Activated CD8-positive, alpha-beta memory T cell treated with anti-CD3 and anti-CD28 coated beads, Interleukin-2, amount 10 ng/mL, durations not matched to agents 7 days and 5 days (primary cell): ENCODE results near the gene EIF4A3. TPM values are rescaled to one million over a fixed set of nuclear protein-coding genes. Genes with fewer than 3 reads are reported as not detected.

ENCODE experiments used
- ATAC-seq: fragments of 150-1000 bp; cut with Tn5 transposase; one replicate; pipeline ENCODE4 v1.10.0; 2021; ENCODE audit warnings: moderate library complexity
- CTCF ChIA-PET: fragments of 350-600 bp; sonication (Branson Sonifier 250); formaldehyde crosslinking; loops from one replicate; lab custom pipeline; 2021; ENCODE audit warnings: antibody characterized with exemption; lab: Charles Lee
- DNase-seq: peaks from one replicate; pipeline ENCODE4 v3.0.0-alpha.2; 2020
- H3K27ac Mint-ChIP-seq: one replicate; pipeline ENCODE4 v1.8.0; 2021; ENCODE audit warnings: mild to moderate bottlenecking, mixed read lengths
- H3K27me3 Mint-ChIP-seq: one replicate; pipeline ENCODE4 v1.8.0; 2021; ENCODE audit warnings: mixed read lengths
- H3K36me3 Mint-ChIP-seq: one replicate; pipeline ENCODE4 v1.8.0; 2021; ENCODE audit warnings: mild to moderate bottlenecking, mixed read lengths
- H3K4me1 Mint-ChIP-seq: one replicate; pipeline ENCODE4 v1.8.0; 2021; ENCODE audit warnings: mixed read lengths
- H3K4me3 Mint-ChIP-seq: one replicate; pipeline ENCODE4 v1.8.0; 2021; ENCODE audit warnings: mild to moderate bottlenecking, moderate library complexity, mixed read lengths
- H3K9me3 Mint-ChIP-seq: one replicate; pipeline ENCODE4 v1.8.0; 2022; ENCODE audit warnings: low read depth, mixed read lengths
- total RNA-seq, 2 experiments: library from RNA; stranded (reverse); gene quantifications; one replicate each; pipeline ENCODE4 v1.2.3, GENCODE V29; 2021

The EIF4A3 gene
- 100 to 1,000 TPM; 145 to 161 TPM for total RNA-seq

DNA sequence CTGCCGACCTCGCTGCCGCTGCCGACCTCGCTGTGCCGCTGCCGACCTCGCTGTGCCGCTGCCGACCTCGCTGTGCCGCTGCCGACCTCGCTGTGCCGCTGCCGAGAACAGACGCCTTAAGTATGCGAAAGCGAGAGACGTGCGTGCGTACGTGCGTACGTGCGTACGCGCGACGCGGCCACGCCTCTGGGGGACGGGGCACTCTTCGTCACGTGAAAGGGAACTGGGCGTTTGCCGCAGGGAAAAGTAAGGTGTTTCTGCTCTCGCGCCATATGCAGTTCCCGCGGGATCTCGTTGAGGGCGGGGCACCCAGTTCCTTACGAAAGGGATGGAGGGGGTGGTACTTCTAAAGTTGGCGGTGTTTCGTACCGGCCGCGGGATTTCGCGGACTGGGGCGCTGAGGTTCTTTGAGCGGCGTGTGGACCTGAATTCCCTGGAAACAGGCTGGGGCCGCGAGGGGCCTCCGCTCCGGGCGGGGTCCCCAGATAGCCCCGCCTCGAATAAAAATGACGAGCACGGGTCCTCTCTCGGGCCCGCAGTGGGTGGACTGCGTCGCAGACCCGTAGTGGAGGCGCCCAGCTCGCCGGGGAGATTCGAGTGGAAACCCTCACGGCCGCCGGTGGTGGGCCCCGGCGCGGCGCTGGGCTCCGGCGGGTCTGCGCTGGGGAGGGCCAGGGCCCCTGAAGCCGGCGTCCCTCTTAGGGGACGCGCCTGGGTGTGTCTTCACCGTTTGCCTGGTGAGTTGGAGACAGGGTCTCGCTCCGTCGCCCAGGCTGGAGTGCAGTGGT, at the start of gene EIF4A3:
TSS of gene EIF4A3 (minus strand) at position 94 of the 788 bp plus-strand sequence. CDS start 167 bp downstream, outside the sequence.
- Mint-ChIP-seq H3K4me1 (peaks cover 47% of the 10 kb centered on the region), H3K9me3 (peaks cover 6% of the 10 kb centered on the region), H3K36me3 (peaks cover 31% of the 10 kb centered on the region), H3K27me3 (no peaks in the 10 kb centered on the region), H3K27ac (peak within 1 kb of the TSS; percentile 95), H3K4me3 (peak within 1 kb of the TSS; percentile 81)
- CTCF ChIA-PET: interaction anchor here (0.7 to 3.6 kb wide), 4 partner anchors 10 to 65 kb away, joined by 3 to 22 read pairs (median 4); partner anchors contain the start of gene GAA
- DNase-seq (peak; percentile 99), ATAC-seq (peak; percentile 82)

DNA sequence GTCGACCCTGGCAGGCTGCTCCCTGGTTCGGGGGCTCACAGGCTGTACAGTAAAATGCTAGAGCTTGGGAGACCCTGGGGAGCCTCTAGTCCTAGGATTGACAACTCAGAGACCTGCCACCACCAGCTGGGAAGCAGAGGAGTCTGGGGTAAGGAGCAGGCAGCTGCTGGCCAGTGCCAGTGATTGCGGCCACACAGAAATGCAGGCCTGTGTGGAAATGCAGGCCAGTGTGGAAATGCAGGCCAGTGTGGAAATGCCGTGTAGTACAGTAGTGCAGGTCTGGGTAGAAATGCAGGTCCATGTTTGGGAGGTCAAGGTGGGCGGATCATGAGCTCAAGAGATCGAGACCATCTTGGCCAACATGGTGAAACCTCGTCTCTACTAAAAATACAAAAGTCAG, 49.7 kb upstream of the EIF4A3 start:
- CTCF ChIA-PET: interaction anchor here (1.0 to 4.1 kb wide), 15 partner anchors 10 to 134 kb away, joined by 3 to 50 read pairs (median 6); partner anchors contain the start of genes GAA, SGSH and SLC26A11
- Mint-ChIP-seq H3K4me3 (no peak overlapping the region), H3K36me3 (no peaks in the 10 kb centered on the region), H3K27ac (no peak overlapping the region), H3K9me3 (no peaks in the 10 kb centered on the region), H3K4me1 (no peaks in the 10 kb centered on the region), H3K27me3 (peaks cover 17% of the 10 kb centered on the region)
- ATAC-seq (no peak), DNase-seq (no peak)

GRCh38 chr17:80195671-80196529, 49.0 kb upstream of the EIF4A3 start:
- no peak overlapping the region for H3K27ac Mint-ChIP-seq
- CTCF ChIA-PET: interaction anchor here (0.6 to 4.1 kb wide), 38 partner anchors 9 to 190 kb away, joined by 3 to 50 read pairs (median 4); partner anchors contain the start of genes GAA, SGSH and SLC26A11
- no peak overlapping the region for H3K4me3 Mint-ChIP-seq
- ATAC-seq (peak; percentile 64), DNase-seq (peak; percentile 60)
- peaks cover 20% of the 10 kb centered on the region for H3K27me3 Mint-ChIP-seq
- no peaks in the 10 kb centered on the region for H3K4me1 Mint-ChIP-seq
- H3K9me3 Mint-ChIP-seq: no peaks in the 10 kb centered on the region
- H3K36me3 Mint-ChIP-seq: no peaks in the 10 kb centered on the region

DNA sequence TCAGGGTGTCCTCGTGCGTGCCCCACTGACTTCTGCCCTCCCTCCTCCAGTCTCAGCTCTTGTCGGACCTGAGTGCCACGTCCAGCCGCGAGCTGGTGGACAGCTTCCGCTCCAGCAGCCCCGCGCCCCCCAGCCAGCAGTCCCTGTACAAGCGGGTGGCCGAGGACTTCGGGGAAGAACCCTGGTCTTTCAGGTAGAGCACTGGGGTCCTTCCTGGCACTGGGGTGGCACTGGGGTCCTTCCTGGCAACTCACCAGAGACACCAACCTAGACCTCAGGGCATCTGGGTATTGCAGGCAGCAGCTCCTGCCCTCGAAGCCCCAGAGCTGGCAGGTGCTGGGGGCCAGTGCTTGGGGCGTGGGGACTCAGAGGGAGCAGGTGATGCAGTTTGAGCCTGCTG, 48.2 kb upstream of the EIF4A3 start:
- Mint-ChIP-seq H3K9me3 (no peaks in the 10 kb centered on the region), H3K27ac (no peak overlapping the region), H3K27me3 (peaks cover 20% of the 10 kb centered on the region), H3K4me1 (no peaks in the 10 kb centered on the region), H3K4me3 (no peak overlapping the region), H3K36me3 (no peaks in the 10 kb centered on the region)
- no peak for DNase-seq
- CTCF ChIA-PET: interaction anchor here (0.8 to 4.1 kb wide), 22 partner anchors 11 to 189 kb away, joined by 3 to 50 read pairs (median 5); no protein-coding TSS in a partner anchor
- ATAC-seq: no peak

GRCh38 chr17:80191865-80192661, 45.1 kb upstream of the EIF4A3 start:
- CTCF ChIA-PET: no interaction called here
- ATAC-seq (no peak), DNase-seq (no peak)
- Mint-ChIP-seq H3K4me1 (peaks cover 5% of the 10 kb centered on the region), H3K4me3 (no peak overlapping the region), H3K27me3 (peaks cover 25% of the 10 kb centered on the region), H3K9me3 (no peaks in the 10 kb centered on the region), H3K27ac (no peak overlapping the region), H3K36me3 (no peaks in the 10 kb centered on the region)

GRCh38 chr17:80191192-80191591, 44.3 kb upstream of the EIF4A3 start:
- no peak for ATAC-seq
- H3K27me3 Mint-ChIP-seq: peaks cover 26% of the 10 kb centered on the region
- H3K4me3 Mint-ChIP-seq: no peak overlapping the region
- H3K27ac Mint-ChIP-seq: no peak overlapping the region
- H3K9me3 Mint-ChIP-seq: no peaks in the 10 kb centered on the region
- H3K4me1 Mint-ChIP-seq: peaks cover 5% of the 10 kb centered on the region
- DNase-seq: no peak
- CTCF ChIA-PET: no interaction called here
- no peaks in the 10 kb centered on the region for H3K36me3 Mint-ChIP-seq

GRCh38 chr17:80190716-80191115, 43.8 kb upstream of the EIF4A3 start:
- DNase-seq (no peak), ATAC-seq (no peak)
- Mint-ChIP-seq H3K27me3 (peaks cover 24% of the 10 kb centered on the region), H3K4me1 (peaks cover 5% of the 10 kb centered on the region), H3K4me3 (no peak overlapping the region), H3K36me3 (no peaks in the 10 kb centered on the region), H3K9me3 (no peaks in the 10 kb centered on the region), H3K27ac (no peak overlapping the region)
- CTCF ChIA-PET: no interaction called here

GRCh38 chr17:80189611-80190010, 42.7 kb upstream of the EIF4A3 start:
- DNase-seq (no peak), ATAC-seq (no peak)
- H3K4me1 Mint-ChIP-seq: peaks cover 5% of the 10 kb centered on the region
- CTCF ChIA-PET: no interaction called here
- H3K27me3 Mint-ChIP-seq: peaks cover 24% of the 10 kb centered on the region
- H3K9me3 Mint-ChIP-seq: no peaks in the 10 kb centered on the region
- no peak overlapping the region for H3K4me3 Mint-ChIP-seq
- H3K36me3 Mint-ChIP-seq: no peaks in the 10 kb centered on the region
- H3K27ac Mint-ChIP-seq: no peak overlapping the region

- no peak for ATAC-seq
- CTCF ChIA-PET: interaction anchor here (1.4 kb wide), 1 partner anchor 8 kb away, joined by 3 read pairs; no protein-coding TSS in a partner anchor
- H3K4me3 Mint-ChIP-seq: no peak overlapping the region
Measured at GRCh38 chr17:80187515-80187941, 40.6 kb upstream of the EIF4A3 start.

GRCh38 chr17:80187090-80187489, 40.2 kb upstream of the EIF4A3 start:
- H3K27ac Mint-ChIP-seq: no peak overlapping the region
- peaks cover 12% of the 10 kb centered on the region for H3K27me3 Mint-ChIP-seq
- H3K9me3 Mint-ChIP-seq: no peaks in the 10 kb centered on the region
- CTCF ChIA-PET: interaction anchor here (1.4 kb wide), 1 partner anchor 9 kb away, joined by 3 read pairs; no protein-coding TSS in a partner anchor
- ATAC-seq (no peak), DNase-seq (no peak)
- no peak overlapping the region for H3K4me3 Mint-ChIP-seq
- H3K36me3 Mint-ChIP-seq: no peaks in the 10 kb centered on the region
- peaks cover 5% of the 10 kb centered on the region for H3K4me1 Mint-ChIP-seq

More at GRCh38 chr17:80187515-80187941, 40.6 kb upstream of the EIF4A3 start:
- no peak overlapping the region for H3K27ac Mint-ChIP-seq
- peaks cover 14% of the 10 kb centered on the region for H3K27me3 Mint-ChIP-seq
- peaks cover 5% of the 10 kb centered on the region for H3K4me1 Mint-ChIP-seq
- no peaks in the 10 kb centered on the region for H3K9me3 Mint-ChIP-seq
- no peak for DNase-seq
- no peaks in the 10 kb centered on the region for H3K36me3 Mint-ChIP-seq

- no peaks in the 10 kb centered on the region for H3K36me3 Mint-ChIP-seq
- ATAC-seq (no peak), DNase-seq (no peak)
- no peak overlapping the region for H3K4me3 Mint-ChIP-seq
- no peak overlapping the region for H3K27ac Mint-ChIP-seq
- H3K27me3 Mint-ChIP-seq: peaks cover 7% of the 10 kb centered on the region
- peaks cover 5% of the 10 kb centered on the region for H3K4me1 Mint-ChIP-seq
- H3K9me3 Mint-ChIP-seq: no peaks in the 10 kb centered on the region
- CTCF ChIA-PET: no interaction called here
Measured at GRCh38 chr17:80185968-80186367, 39.0 kb upstream of the EIF4A3 start.

GRCh38 chr17:80184423-80184714, 37.4 kb upstream of the EIF4A3 start:
- Mint-ChIP-seq H3K36me3 (no peaks in the 10 kb centered on the region), H3K4me1 (peaks cover 5% of the 10 kb centered on the region), H3K27ac (no peak overlapping the region), H3K4me3 (no peak overlapping the region), H3K27me3 (peaks cover 9% of the 10 kb centered on the region), H3K9me3 (no peaks in the 10 kb centered on the region)
- DNase-seq (no peak), ATAC-seq (no peak)
- CTCF ChIA-PET: interaction anchor here (0.9 kb wide), 1 partner anchor 83 kb away, joined by 4 read pairs; the partner anchor contains the start of gene GAA
